B cell (primary cell): ENCODE data around the gene CETN3. TPM values are rescaled to one million over a fixed set of nuclear protein-coding genes. Genes with fewer than 3 reads are reported as not detected.

ENCODE experiments used
- ATAC-seq: fragments of 200-7000 bp; cut with Tn5 transposase; one replicate; pipeline ENCODE4 v1.10.0; 2021; ENCODE audit warnings: low read depth, mild to moderate bottlenecking, moderate number of reproducible peaks, moderate library complexity
- CTCF ChIA-PET: fragments of 350-600 bp; sonication (Branson Sonifier 250); formaldehyde crosslinking; loops from one replicate; lab custom pipeline; 2021; ENCODE audit warnings: antibody characterized with exemption, inconsistent platforms; lab: Charles Lee
- POLR2A ChIA-PET: fragments of 350-600 bp; sonication (Branson Sonifier 250); formaldehyde crosslinking; loops from one replicate; lab custom pipeline; 2021; ENCODE audit warnings: antibody characterized with exemption; lab: Charles Lee
- DNase-seq: peaks from one replicate; pipeline ENCODE4 v3.0.0; 2013
- H2AFZ ChIP-seq: 2 replicates; pipeline ENCODE4 v1.6.1; 2012; ENCODE audit warnings: mild to moderate bottlenecking, low read depth, low read length; ENCODE audit not compliant: insufficient read depth, poor library complexity, severe bottlenecking
- H3K27ac ChIP-seq, 2 donors: 1 replicate in 1 of 2; 2 replicates in 1 of 2; pipeline ENCODE4 v1.5.1; 2012 to 2013; ENCODE audit warnings: low read length in 2 of 2, mild to moderate bottlenecking in 2 of 2, moderate library complexity in 1 of 2
- H3K27me3 ChIP-seq, 4 experiments: fragments of 200-600 bp in 1 of 4; sonication (generic) in 1 of 4; replicated peaks in 1 of 4; 1 replicate in 2 of 4; 2 replicates in 2 of 4; pipeline versions ENCODE4 v1.6.1 to v1.7.0; 2013 to 2016; ENCODE audit warnings: low read length in 3 of 4, mild to moderate bottlenecking in 2 of 4, mixed read lengths in 1 of 4, moderate library complexity in 1 of 4; ENCODE audit not compliant: insufficient read depth in 4 of 4, control insufficient read depth in 3 of 4; ENCODE audit errors: control extremely low read depth in 1 of 4
- H3K36me3 ChIP-seq, 2 experiments: replicated peaks in 1 of 2; 1 replicate in 1 of 2; 2 replicates in 1 of 2; pipeline versions ENCODE4 v1.6.1 to v1.7.1; 2013; ENCODE audit warnings: low read length in 1 of 2; ENCODE audit not compliant: insufficient read depth in 2 of 2, control insufficient read depth in 1 of 2; ENCODE audit errors: control extremely low read depth in 1 of 2, extremely low read depth in 1 of 2
- H3K4me1 ChIP-seq, 2 donors: fragments of 200-600 bp in 1 of 2; sonication (generic) in 1 of 2; 1 replicate in 1 of 2; 2 replicates in 1 of 2; pipeline versions ENCODE4 v1.5.1 to v1.6.1; 2013 to 2017; ENCODE audit warnings: low read length in 2 of 2; ENCODE audit not compliant: control insufficient read depth in 2 of 2, insufficient read depth in 2 of 2
- H3K4me2 ChIP-seq: replicated peaks from 2 replicates; pipeline ENCODE3; 2012; ENCODE audit warnings: mild to moderate bottlenecking, low read depth, low read length; ENCODE audit not compliant: poor library complexity, severe bottlenecking
- H3K4me3 ChIP-seq, 5 experiments: fragments of 200-600 bp in 1 of 5; sonication (generic) in 1 of 5; 1 replicate in 3 of 5; 2 replicates in 2 of 5; pipeline versions ENCODE4 v1.5.1 to v1.7.0; 2011 to 2016; ENCODE audit warnings: low read length in 4 of 5, mild to moderate bottlenecking in 4 of 5, low read depth in 2 of 5, control low read depth in 1 of 5, moderate library complexity in 1 of 5; ENCODE audit not compliant: insufficient read depth in 1 of 5; ENCODE audit errors: control extremely low read depth in 1 of 5, extremely low read depth in 1 of 5
- H3K79me2 ChIP-seq: fragments of 200-600 bp; sonication (generic); one replicate; pipeline ENCODE4 v1.6.0; 2016; ENCODE audit warnings: low read length; ENCODE audit not compliant: control insufficient read depth, insufficient read depth
- H3K9ac ChIP-seq: fragments of 200-600 bp; sonication (generic); 2 replicates; pipeline ENCODE4 v1.6.1; 2017; ENCODE audit warnings: mild to moderate bottlenecking, low read length, moderate library complexity
- H3K9me3 ChIP-seq, 3 donors: one replicate each; pipeline versions ENCODE4 v1.6.1 to v1.7.1; 2013; ENCODE audit warnings: low read length in 2 of 3; ENCODE audit not compliant: control insufficient read depth in 2 of 3, insufficient read depth in 1 of 3; ENCODE audit errors: control extremely low read depth in 1 of 3
- H4K20me1 ChIP-seq: 2 replicates; pipeline ENCODE4 v1.6.0; 2012; ENCODE audit warnings: mild to moderate bottlenecking, low read length; ENCODE audit not compliant: insufficient read depth, control insufficient read depth, poor library complexity, severe bottlenecking
- H3K27ac Mint-ChIP-seq: one replicate; pipeline ENCODE4 v1.8.0; 2021; ENCODE audit warnings: mixed read lengths
- H3K27me3 Mint-ChIP-seq: one replicate; pipeline ENCODE4 v1.8.0; 2021; ENCODE audit warnings: mixed read lengths
- H3K4me1 Mint-ChIP-seq: one replicate; pipeline ENCODE4 v1.8.0; 2021; ENCODE audit warnings: mixed read lengths
- H3K4me3 Mint-ChIP-seq: one replicate; pipeline ENCODE4 v1.8.0; 2021; ENCODE audit warnings: mixed read lengths
- H3K9me3 Mint-ChIP-seq: one replicate; pipeline ENCODE4 v1.8.0; 2022; ENCODE audit warnings: mixed read lengths; ENCODE audit not compliant: insufficient read depth
- CTCF ChIP-seq: fragments of 200-600 bp; IDR thresholded peaks from one replicate; pipeline ENCODE4 v1.8.0; 2022; ENCODE audit warnings: antibody characterized with exemption, mild to moderate bottlenecking
- EZH2 ChIP-seq: IDR thresholded peaks from 2 replicates; pipeline ENCODE4 v1.6.1; 2012; ENCODE audit warnings: borderline replicate concordance, low read depth, mild to moderate bottlenecking, moderate library complexity, low read length; ENCODE audit not compliant: insufficient read depth, poor library complexity, severe bottlenecking
- WGBS: methylation state at CpG from one replicate; pipeline ENCODE4 v1.1.5; 2013; ENCODE audit warnings: missing lambda C conversion rate; ENCODE audit not compliant: insufficient coverage; 5-methylcytosine and 5-hydroxymethylcytosine counted together
- intact Hi-C: fragments of 100-400 bp; cut with micrococcal nuclease; formaldehyde crosslinking; loops from one replicate; pipeline ENCODE4 v1.10.0; 2022
- polyA minus RNA-seq: library from RNA; depleted of rRNA, polyadenylated mRNA; stranded (reverse); fragments of >200 nt; gene quantifications from 2 replicates; pipeline ENCODE4 v1.2.3, GENCODE V29; 2012
- polyA plus RNA-seq: library from polyadenylated mRNA; depleted of rRNA; stranded (reverse); fragments of >200 nt; gene quantifications from 2 replicates; pipeline ENCODE4 v1.2.3, GENCODE V29; 2012
- total RNA-seq, 2 donors: library from RNA; stranded (reverse); fragments of 120-200 nt in 1 of 2; gene quantifications; 1 replicate in 1 of 2; 2 replicates in 1 of 2; pipeline versions ENCODE4 v1.2.3 to v1.2.4, GENCODE V29; 2013 to 2022

CETN3 gene
- 17.0 and 18.0 TPM in 2 replicates for total RNA-seq
- 40.3 TPM for total RNA-seq (2013)
- polyA plus RNA-seq: 1.5 and 3.2 TPM in 2 replicates
- 0.60 and 1.6 TPM in 2 replicates for polyA minus RNA-seq

GRCh38 chr5:90409318-90410177, at the start of gene CETN3:
TSS of gene CETN3 (minus strand) at chr5:90409756. CDS start at chr5:90409661, 95 bp downstream.
- Histone ChIP-seq H3K4me2 (peak within 1 kb of the TSS; percentile 88), H3K79me2 (peaks cover 15% of the 10 kb centered on the region), H3K9ac (peak within 1 kb of the TSS; percentile 99), H3K4me3 (peak within 1 kb of the TSS; percentile 93 to 100 (median 98)), H2AFZ (peak within 1 kb of the TSS; percentile 100), H3K9me3 (no peaks in the 10 kb centered on the region), H4K20me1 (no peaks in the 10 kb centered on the region), H3K36me3 (peaks cover 7 to 12% of the 10 kb centered on the region in 2 experiments), H3K27ac (peak within 1 kb of the TSS; percentile 91 to 94), H3K27me3 (no peaks in the 10 kb centered on the region), H3K4me1 (peaks cover 11 to 12% of the 10 kb centered on the region in 2 donors)
- ATAC-seq (peak; percentile 92), DNase-seq (peak; percentile 95)
- intact Hi-C loops: loop anchor here (1.0 to 10.0 kb wide), 4 partner anchors 65 to 1677 kb away; partner anchors contain the start of genes LYSMD3, MBLAC2, MEF2C and POLR3G
- TF ChIP-seq EZH2 (no peak), CTCF (no peak)
- under 1% methylated on average over 28 of the region's 51 CpGs for WGBS
- POLR2A ChIA-PET: interaction anchor here (1.0 to 2.8 kb wide), 5 partner anchors 63 to 973 kb away, joined by 3 to 13 read pairs (median 11); partner anchors contain the start of genes ARRDC3, LYSMD3, MBLAC2 and POLR3G
- no peak within 1 kb of the TSS for H3K27ac Mint-ChIP-seq
- CTCF ChIA-PET: interaction anchor here (1.4 to 3.5 kb wide), 5 partner anchors 28 to 1680 kb away, joined by 3 to 21 read pairs (median 9); partner anchors contain the start of genes LYSMD3, MBLAC2 and POLR3G
- no peaks in the 10 kb centered on the region for H3K27me3 Mint-ChIP-seq
- H3K4me1 Mint-ChIP-seq: peaks cover 5% of the 10 kb centered on the region
- H3K9me3 Mint-ChIP-seq: no peaks in the 10 kb centered on the region
- H3K4me3 Mint-ChIP-seq: no peak within 1 kb of the TSS

GRCh38 chr5:90446961-90447360, 37.4 kb upstream of the CETN3 start:
- intact Hi-C loops: no loop called here
- Histone ChIP-seq H3K4me2 (no peak overlapping the region), H4K20me1 (no peaks in the 10 kb centered on the region), H3K4me1 (no peaks in the 10 kb centered on the region), H2AFZ (no peak overlapping the region), H3K9me3 (no peaks in the 10 kb centered on the region), H3K27ac (no peak overlapping the region), H3K4me3 (no peak overlapping the region), H3K79me2 (no peaks in the 10 kb centered on the region), H3K36me3 (no peaks in the 10 kb centered on the region), H3K27me3 (no peaks in the 10 kb centered on the region), H3K9ac (no peak overlapping the region)
- DNase-seq: no peak
- no peak for TF ChIP-seq CTCF
- no peak for TF ChIP-seq EZH2
- ChIA-PET POLR2A (no interaction called here), CTCF (interaction anchor here (0.8 kb wide), 1 partner anchor 1148 kb away, joined by 4 read pairs; no protein-coding TSS in a partner anchor)
- no peak for ATAC-seq
- Mint-ChIP-seq H3K27me3 (no peaks in the 10 kb centered on the region), H3K9me3 (no peaks in the 10 kb centered on the region), H3K27ac (no peak overlapping the region), H3K4me3 (no peak overlapping the region), H3K4me1 (no peaks in the 10 kb centered on the region)
